Ramos (cell line): ENCODE data around the gene SNX32.

ENCODE experiments used
- in situ Hi-C: fragments of 300-500 bp; cut with MboI; formaldehyde crosslinking; loops from one replicate; pipeline ENCODE4 v1.14.3; 2022; ENCODE audit warnings: low sequenced_read_pairs; ENCODE audit not compliant: unreplicated experiment

The SNX32 gene

DNA sequence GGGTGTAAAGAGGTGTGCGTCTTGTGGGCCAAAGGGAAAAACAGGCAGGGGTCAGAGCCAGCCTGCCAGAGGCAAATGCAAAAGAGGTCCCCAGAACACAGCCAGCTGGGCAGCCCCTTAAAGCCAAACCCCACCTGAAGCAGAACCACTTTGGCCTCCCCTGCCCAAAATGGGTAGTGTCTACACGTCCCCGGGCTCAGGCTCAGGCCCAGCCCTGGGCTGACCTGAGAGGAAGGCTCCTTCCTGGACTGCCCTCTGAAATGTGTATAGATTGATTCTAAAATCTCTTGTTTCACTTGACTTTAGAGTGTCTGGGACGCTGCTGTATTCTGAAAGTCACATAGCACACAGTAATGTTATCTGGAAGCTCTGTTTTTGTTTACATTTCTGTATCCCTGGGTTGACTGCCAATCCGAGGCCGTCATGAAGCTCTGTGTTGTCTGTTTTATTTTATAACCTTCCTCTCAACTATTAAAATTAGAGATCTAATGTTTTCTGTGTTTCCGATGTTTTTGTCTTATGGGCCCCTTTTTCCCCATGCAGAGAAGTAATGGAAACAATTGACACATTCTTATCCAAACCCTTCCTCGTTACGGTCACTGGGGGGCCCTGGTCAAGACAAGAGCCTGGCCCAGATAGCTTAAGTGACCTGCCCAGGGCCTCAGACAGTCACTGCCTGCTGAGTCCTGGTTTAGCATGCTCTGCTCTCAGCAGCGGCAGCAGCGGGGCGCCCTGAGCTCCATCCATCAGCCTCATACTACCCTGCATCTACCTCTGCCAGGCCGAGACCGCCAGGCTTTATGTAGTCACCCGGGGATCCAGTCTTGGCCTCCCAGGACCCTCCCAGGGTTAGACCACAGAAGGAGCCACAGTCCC is 36.8 kb upstream of the SNX32 start:
- in situ Hi-C loops: no loop called here

DNA sequence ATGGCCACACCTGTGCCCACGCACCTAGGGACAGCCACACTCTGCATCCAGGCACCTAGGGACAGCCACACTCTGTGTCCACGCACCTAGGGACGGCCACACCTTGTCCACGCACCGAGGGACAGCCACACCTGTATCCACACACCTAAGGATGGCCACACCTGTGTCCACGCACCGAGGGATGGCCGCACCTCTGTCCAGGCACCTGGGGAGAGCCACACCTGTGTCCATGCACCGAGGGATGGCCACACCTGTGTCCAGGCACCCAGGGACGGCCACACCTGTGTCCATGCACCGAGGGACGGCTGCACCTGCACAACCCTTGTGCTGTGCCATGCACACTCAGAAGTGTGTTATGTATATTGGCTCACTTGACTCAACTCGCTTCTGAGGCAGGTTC is 36.1 kb upstream of the SNX32 start:
- in situ Hi-C loops: no loop called here

DNA sequence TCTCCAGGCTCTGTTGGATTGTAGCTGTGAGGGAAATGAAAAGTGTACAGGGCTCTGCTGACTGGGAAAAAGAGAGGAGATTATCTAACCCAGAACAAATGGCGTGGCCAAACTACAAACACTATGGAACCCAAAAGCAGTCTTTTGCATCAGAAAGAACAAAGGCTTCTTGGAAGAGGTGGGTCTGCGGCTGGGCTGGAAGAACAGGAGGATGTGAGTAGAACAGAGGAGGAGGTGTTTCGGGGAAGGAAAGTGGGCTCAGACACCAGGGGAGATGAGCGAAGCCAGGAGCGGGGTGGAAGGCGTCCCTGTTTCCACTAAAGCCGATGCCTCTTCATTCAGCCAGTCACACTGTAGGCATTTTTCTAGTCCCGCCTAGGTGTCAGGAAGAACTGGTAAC is 34.9 kb upstream of the SNX32 start:
- in situ Hi-C loops: no loop called here

DNA sequence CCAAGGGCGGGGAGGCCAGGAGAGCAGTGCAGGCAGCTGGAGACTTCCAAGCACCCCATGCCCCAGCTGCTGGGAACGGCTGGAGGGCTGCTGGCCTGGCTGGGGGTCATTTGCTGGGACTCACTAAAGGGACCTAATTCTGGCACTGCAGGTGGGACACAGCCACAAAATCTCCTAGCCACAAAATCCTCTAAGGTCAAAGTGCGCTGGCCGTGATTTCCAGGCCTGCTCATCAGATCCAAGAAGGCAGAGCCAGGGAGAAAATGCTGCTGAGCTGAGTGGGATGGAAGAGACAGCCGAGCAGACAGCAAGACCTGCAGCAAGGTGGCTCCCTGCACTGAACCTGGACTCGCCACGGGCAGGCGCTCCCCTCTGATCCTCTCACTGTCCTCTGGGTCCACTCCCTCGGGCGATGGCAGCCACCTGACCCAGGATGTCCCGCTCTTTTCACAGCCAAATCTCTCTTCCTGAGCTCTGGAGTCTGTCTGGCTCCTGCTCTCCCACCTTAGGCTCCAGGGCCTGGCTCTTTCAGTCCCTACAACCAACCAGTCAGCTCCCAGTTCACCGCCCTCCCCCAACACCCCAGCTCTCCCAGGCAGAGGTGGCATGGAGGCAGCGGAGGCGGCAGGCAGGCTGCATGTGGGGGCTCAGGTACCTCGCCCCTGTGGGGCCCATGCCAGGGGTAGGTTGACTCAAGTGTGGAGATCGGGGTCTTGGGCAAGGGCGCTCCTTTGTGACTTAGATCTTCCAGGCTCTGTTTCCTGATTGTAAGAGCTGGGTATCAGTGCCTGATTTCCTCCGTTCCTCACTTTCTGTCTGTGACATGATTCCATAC is 32.4 kb upstream of the SNX32 start:
- in situ Hi-C loops: no loop called here

DNA sequence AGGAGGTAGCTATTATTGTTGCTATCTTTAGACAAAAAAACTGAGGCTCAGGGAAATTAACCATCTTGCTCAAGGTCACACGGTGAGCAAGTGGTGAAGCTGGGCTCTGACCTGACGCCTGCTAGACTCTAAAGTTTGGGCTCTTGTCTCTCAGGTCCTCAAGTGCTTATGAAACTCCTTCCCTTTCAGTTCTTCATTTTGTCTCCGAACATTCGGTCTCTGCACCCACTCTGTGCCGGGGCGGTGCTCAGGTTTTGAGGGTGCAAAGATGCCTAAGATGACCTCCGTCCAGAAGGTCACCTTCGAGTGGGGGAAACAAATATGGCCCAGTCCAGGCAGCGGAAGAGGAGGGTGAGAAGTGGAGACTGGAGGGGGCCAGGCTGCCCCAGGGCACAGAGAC is 30.9 kb upstream of the SNX32 start:
- in situ Hi-C loops: no loop called here

DNA sequence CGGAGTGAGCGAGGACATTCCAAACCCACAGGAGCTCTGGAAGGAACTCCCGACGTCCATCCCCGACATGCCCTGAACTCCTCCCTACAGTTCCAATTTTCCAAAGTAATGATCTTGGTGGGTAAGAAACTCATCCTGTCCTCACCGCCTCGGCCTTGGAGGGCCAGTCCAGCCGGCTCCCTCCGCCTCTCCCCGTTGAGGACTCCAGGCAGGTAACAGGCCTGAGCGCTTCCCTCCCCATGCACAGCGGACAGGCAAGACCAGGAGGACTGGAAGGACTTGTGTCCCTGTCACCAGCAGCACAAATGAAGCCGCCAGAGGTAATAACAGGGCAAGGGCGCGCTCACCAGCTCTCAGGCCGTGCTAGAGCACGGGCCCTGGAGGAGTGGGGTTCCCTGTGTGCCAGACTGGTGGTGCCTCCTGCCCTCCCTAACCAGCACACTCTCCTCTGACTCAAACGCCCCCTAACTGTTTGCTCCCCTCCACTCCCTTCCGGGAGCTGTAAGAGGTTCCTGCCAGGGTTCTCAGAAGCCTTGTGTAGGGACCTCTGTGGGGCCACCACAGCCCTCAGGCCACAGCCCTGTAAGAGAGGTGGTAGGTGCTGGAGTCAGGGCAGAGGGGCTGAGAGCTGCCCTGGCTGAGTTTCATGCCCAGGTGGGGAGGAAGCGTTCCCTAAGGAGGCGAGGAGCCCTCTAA is 29.8 kb upstream of the SNX32 start:
- in situ Hi-C loops: no loop called here

DNA sequence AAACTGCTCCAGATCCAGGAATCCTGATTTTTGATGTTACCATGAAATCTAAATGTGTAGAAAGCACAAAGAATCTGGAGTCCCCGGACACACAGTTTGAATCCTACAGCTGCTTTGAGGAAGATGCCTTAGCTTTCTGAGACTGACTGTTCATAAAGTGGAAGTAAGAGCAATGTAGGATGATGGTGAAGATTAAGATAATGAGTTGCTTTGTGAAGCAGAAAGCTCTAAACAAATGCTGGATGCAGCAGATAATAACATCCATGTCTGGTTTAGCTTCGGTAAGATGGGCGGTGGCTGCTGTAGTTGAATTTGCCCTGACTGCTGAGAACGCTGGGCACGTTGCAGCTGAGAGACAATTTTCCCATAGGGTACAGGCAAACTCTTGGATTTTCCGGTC is 26.8 kb upstream of the SNX32 start:
- in situ Hi-C loops: no loop called here

DNA sequence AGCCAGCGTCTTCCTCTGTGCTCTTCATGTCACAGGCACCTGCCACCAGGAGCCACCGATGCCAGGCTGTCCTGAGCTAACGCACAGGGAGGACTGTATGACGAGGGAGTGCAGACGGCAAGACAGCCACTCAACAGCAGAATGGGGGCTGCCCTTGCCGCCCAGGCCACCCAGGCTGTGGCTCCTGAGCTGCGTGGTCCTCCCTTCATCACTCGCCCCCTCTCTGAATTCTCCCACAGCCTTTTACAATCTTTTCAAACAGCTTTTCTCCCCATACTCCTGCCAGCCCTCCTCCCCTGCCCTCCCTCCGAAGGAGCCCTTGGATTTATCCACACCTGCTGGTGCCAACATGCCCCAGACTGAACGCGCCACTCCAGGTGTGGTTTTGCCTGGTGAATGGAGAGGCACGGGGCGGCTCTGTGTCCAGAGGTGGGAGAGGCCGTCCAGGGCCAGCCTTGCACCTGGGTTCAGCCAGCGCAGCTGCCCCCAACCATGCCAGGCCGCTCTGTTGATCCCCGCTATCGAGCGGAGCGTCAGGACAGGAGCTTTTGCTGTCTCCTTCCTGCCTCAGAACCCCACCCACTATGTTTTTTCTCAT is 24.9 kb upstream of the SNX32 start:
- in situ Hi-C loops: no loop called here

DNA sequence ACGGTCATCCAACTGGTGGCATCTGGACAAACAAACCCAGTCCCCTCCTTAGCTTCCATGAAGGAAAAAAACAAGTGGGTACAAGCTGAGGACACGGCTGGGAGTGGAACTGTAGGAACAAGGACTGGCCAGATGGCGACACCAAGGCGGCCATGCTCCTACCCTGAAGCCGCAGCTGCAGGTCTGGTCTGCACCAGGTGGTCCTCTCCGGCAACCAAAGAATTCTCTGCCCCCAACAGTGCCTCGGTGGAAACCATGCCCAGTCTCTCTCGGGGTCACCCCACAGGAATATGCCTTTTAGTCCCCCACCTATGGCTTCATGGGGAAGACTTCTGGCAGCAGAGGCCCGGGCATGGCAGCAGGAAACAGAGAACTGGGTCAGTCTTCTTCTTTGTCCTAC is 24.3 kb upstream of the SNX32 start:
- in situ Hi-C loops: no loop called here

DNA sequence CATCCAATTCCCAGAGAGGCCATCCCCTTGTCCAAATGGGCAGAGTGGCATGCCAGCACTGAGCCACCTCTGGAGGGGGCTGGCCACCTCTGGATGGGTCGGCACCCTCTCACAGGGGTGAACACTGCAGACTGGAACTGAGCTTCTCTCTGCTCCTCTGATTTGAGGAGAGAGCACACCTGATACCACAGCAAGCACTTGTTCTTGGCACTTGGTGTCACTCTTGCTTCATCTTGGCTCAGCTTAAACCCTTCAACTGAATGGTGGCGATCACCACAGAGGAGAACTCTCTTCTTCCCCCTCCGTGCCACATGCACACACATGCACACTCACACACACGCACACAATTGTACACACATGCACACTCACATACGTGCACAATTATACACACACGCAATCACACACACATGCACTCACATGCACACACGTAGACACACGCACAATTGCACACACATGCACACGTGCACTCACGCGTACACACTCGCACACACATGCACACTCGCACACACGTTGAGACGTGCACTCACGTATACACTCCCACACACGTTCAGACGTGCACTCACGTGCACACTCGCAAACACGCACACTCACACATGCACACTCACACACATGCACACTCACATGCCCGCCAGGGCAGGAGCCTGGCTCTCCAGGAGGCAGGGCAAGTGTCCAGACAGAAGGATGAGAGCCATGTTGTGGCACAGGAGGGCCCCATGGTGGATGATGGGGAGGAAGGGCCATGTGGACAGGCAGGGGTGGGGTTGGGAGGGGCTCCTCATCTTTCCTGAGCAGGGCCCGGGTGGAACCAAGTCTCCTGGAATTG is 23.5 kb upstream of the SNX32 start:
- in situ Hi-C loops: no loop called here

DNA sequence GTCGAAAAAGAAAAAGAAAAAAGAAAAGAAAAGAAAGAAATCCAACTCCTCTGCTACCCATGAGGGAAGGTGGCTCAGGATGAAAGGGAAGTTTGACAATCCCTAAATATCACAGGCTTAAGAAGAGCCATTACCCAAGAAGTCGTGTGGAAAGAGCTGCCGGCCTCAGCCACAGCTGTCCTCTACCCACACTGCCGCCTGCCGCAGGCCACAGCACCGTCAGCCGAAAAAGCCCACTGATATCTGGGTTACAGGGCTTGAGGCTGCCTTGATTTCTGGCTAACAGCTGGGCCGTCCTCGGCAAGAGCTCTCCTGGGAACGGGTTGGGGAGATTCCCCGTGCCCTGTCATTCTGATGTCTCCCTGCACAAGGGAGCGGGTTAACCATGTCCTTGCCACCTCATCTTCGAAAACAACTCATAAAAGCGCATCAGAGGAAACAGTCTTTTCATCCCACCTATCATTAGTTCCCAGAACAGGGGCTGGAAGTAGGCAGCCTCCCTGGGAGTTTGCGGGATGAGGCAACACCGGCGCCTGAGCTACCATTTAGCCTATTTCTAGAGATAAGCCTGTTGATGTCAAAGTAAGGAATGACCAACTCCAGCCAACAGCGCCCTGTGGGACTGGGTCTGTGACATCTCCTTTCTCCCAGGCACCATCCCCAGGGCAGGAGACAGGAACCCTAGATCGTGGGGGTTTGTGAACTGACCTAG is 21.8 kb upstream of the SNX32 start:
- in situ Hi-C loops: no loop called here

DNA sequence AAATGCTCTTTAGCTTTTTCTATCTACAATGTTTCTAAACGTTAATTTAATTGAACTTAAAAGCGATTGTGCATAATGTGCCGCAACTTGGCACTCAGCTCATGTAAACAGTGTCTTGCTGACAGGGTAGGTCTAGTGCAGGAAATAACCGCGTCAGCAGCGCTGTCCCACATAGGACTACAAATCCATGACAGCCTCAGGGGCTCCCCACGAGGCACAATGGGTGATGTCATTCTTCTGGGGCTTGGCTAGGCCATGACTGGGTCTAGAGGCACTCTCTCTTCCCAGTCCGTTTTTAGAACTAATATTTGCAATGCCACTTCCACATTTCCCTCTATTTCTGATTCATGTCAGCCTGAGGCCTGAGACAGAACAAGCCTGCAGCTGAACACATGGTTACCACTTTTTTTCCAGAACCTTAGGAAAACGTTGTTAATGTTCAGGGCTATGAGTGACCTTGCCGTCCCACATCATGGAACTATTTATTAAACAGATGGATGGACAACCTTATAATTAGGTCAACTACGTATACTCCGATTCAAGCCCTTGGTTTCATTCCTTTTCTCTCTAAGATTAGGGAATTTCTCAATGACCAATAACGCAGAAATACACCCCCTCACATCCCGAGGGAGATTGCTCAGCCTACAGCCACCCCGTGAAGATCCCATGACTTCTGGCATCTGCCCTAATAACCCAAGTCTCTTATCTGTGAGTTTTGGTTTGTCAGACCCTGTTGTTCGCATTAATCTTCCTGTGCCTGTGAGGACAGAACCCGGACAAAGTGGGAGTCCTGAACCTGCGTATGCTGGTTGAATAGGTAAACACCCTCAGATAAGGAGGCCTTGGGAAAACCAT is 19.4 kb upstream of the SNX32 start:
- in situ Hi-C loops: no loop called here

DNA sequence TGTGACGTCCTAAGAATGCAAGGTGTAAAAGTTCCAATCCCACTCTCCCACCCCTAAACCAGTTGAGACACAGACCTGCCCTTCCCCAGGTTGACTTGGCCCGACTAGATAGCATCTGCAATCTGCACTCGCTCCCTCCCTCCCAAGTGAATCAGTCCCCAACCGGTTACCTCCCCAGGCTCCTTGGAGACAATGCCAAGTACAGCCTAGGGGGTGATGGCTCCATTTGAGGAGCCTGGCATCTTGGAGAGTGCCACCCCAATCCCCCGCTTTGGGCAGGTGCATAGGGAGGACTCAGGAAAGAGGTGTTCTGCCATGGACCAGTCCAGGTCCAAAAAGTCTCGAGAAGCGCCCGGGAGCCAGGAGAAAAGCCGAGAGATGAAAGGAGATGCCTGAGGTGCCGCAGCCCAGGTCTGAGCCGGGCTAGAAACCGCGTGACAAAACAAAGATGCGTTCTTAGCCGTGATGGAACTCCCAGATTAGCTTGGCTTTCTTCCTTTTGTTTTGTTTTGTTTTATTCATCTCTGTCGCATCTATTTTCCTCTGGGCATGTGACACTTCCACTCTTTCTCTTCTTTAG is 18.7 kb upstream of the SNX32 start:
- in situ Hi-C loops: no loop called here

DNA sequence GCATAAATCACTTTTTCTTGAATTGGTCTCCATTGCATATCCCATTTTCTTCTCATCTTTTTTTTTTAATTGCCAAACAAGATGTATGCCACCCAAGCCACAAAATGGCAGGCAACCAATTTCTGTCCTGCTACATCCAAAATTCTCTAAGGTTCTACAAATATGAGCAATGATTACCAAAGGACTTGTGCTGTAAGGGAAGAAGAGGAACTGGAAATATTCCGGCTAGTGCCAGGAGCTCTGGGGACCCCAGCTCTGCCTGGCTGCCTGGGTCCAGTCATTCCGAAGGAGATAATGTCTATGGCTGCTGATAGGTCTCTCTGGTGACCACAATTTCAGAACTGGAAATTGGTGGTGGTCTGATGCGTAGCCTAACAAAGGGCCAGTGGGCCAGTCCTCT is 17.1 kb upstream of the SNX32 start:
- in situ Hi-C loops: no loop called here

DNA sequence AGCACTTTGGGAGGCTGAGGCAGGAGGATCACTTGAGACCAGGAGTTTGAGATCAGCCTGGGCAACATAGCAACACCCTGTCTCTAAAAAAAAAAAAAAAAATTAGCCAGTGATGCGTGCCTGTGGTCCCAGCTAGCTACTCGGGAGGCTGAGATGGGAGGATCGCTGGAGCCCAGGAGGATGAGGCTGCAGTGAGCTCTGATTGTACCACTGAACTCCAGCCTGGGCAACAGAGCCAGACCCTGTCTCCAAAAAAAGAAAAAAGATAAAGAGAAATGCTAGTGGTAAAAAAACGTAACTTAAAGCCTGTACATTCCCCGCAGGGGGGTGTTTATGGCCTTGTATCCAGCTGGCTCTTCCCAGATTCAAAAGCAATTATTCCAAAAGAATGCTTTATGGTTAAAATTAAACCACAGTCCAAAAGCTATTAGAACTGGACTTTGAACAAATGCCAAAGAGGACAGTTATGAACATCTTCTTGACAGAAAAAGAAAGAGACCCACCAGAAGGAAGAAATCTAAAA is 16.4 kb upstream of the SNX32 start:
- in situ Hi-C loops: no loop called here

DNA sequence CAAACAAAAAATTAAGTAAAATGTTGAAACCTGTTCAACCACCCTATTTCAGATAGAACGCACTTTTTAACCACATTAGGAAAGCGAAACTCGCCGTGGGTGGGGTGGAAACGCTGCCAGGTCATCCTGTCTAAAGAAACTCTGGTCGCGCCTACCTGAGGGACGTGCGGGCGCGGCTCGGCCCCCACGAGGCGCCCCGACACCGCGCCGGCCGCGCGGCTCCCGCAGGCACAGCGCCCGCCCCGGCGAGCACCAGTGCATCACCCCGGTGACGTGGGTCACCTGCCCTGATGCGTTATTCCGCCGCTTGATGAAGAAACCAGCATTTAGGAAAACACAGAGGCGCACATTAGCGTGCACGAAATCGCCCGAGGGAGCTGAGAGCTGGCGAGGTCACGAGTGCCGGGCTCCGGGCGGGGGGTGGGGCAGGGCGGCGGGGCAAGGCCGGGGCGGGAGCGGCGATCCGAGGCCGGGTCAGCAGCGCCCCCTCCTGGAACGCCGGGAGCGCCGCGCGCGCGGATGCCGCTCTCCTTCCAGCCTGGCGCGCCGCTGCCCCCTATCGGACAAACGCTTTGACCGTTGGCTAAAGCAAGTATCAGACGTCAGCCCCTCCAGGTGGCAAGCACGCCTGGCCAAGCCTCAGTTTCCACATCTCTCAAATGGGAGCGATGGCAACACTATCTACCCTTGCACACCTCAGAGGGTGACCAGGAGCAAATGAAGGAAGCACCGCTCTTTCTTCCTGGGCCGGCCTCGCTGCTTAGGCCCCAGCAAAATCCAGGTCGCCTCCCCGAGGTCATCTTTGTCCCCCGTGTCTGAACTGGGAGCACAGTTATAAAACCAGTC is 15.7 kb upstream of the SNX32 start:
- in situ Hi-C loops: no loop called here

DNA sequence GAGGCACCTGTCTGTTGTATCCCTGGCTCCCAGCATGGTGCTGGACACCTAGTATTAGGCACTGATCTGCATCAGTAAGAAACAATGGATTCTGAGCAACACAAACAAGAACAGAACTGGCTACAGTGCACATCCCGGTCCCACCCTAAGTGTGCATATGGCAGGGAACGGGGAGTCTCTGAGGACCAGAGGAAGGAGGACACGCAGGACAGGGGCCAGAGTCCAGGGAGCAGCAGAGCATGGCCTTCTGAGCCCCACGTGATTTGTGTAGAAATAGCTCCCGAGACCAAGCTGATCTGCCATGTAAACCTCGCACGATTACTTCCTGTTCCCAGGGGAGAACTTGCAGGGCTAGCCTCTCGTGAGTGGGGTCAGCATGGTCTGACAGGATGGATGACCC is 12.7 kb upstream of the SNX32 start:
- in situ Hi-C loops: loop anchor here (5.0 kb wide), 1 partner anchor 104 kb away; no protein-coding TSS in a partner anchor
